Heart left ventricle (tissue), 13 donors: Measurements from ENCODE around the gene ENAH.

ENCODE experiments used
- CTCF ChIP-seq, 12 donors: fragments of 200-600 bp; sonication (generic) in 4 of 12; IDR thresholded peaks; one replicate each; pipeline versions ENCODE4 v1.5.0 to v1.8.0; 2018 to 2022; ENCODE audit warnings: antibody characterized with exemption in 12 of 12, mild to moderate bottlenecking in 5 of 12
- POLR2A ChIP-seq, 2 donors: fragments of 450-650 bp; IDR thresholded peaks; one replicate each; pipeline ENCODE4 v1.6.1; 2017; ENCODE audit warnings: antibody characterized with exemption in 2 of 2, mild to moderate bottlenecking in 2 of 2, moderate library complexity in 2 of 2
- donor health status: ischemic (EF 13 %, LVEDD 7.1; RV severe dilation, severe dysfunction).
- donor health status: DM: no; HTN: yes; CAD: no.
- donor health status: DM: no; HTN: no; CAD: no.
- donor health status: ischemic (EF 25% LVEDD 6.9; RV normal size, moderate dysfunction).
- donor health status: ischemic (EF 25% LVEDD 5.7; RV mildly dilated, moderate dysfunction).
- donor health status: ischemic (EF 35%, LVEDD 5.7; RV mildly dilated, moderate dysfunction).
- donor health status: nonischemic (EF 11% LVEDD 7.7; RV severe dilation, severe dysfunction).
- donor health status: DM: yes; HTN: yes; CAD: no.
- donor health status: PGD.
- donor health status: ischemic (EF 29% LVEDD 5.4; RV normal size, mild dysfunction).
- donor health status: nonischemic (EF 23%, LVEDD 6.1; RV moderate dilation, normal function).

- TF ChIP-seq CTCF (IDR thresholded peaks at IDR 0.05) (no peak), POLR2A (IDR thresholded peaks at IDR 0.05) (no peak)
Observed at GRCh38 chr1:225508538-225509375, 144.2 kb downstream of the ENAH start.
